Heart left ventricle (tissue), 13 donors: ENCODE measurements around the gene SBNO2.

Experiments used
- CTCF ChIP-seq, 12 donors: fragments of 200-600 bp; sonication (generic) in 4 of 12; IDR thresholded peaks; one replicate each; pipeline versions ENCODE4 v1.5.0 to v1.8.0; 2018 to 2022; ENCODE audit warnings: antibody characterized with exemption in 12 of 12, mild to moderate bottlenecking in 5 of 12
- POLR2A ChIP-seq, 2 donors: fragments of 450-650 bp; IDR thresholded peaks; one replicate each; pipeline ENCODE4 v1.6.1; 2017; ENCODE audit warnings: antibody characterized with exemption in 2 of 2, mild to moderate bottlenecking in 2 of 2, moderate library complexity in 2 of 2
- donor health status: ischemic (EF 13 %, LVEDD 7.1; RV severe dilation, severe dysfunction).
- donor health status: DM: no; HTN: yes; CAD: no.
- donor health status: DM: no; HTN: no; CAD: no.
- donor health status: ischemic (EF 25% LVEDD 6.9; RV normal size, moderate dysfunction).
- donor health status: ischemic (EF 25% LVEDD 5.7; RV mildly dilated, moderate dysfunction).
- donor health status: ischemic (EF 35%, LVEDD 5.7; RV mildly dilated, moderate dysfunction).
- donor health status: nonischemic (EF 11% LVEDD 7.7; RV severe dilation, severe dysfunction).
- donor health status: DM: yes; HTN: yes; CAD: no.
- donor health status: PGD.
- donor health status: ischemic (EF 29% LVEDD 5.4; RV normal size, mild dysfunction).
- donor health status: nonischemic (EF 23%, LVEDD 6.1; RV moderate dilation, normal function).

- TF ChIP-seq CTCF (IDR thresholded peaks at IDR 0.05) (no peak), POLR2A (IDR thresholded peaks at IDR 0.05) (no peak)
Measured at GRCh38 chr19:1066748-1067340, 107.2 kb downstream of the SBNO2 start, which contains the start of gene ARHGAP45.
